OCI-LY7 (cell line): ENCODE results near the gene UBA52.

Experiments used
- EZH2phosphoT487 ChIP-seq: fragments of 200-600 bp; sonication (generic); IDR thresholded peaks from 2 replicates; pipeline ENCODE4 v1.6.1; 2018; ENCODE audit warnings: low read depth, borderline replicate concordance, mild to moderate bottlenecking, mixed run types, antibody characterized with exemption, low read length, moderate library complexity, mixed read lengths
- TF ChIP-seq, protein P1 (sequence below): fragments of 200-600 bp; sonication (generic); conservative IDR thresholded peaks from 2 replicates; pipeline ENCODE4 v1.5.1; 2014; ENCODE audit warnings: mild to moderate bottlenecking, antibody characterized with exemption, low read length, moderate library complexity, mixed read lengths

GRCh38 chr19:18617562-18617961, 45.9 kb downstream of the UBA52 start:
- TF ChIP-seq, protein P1, sequence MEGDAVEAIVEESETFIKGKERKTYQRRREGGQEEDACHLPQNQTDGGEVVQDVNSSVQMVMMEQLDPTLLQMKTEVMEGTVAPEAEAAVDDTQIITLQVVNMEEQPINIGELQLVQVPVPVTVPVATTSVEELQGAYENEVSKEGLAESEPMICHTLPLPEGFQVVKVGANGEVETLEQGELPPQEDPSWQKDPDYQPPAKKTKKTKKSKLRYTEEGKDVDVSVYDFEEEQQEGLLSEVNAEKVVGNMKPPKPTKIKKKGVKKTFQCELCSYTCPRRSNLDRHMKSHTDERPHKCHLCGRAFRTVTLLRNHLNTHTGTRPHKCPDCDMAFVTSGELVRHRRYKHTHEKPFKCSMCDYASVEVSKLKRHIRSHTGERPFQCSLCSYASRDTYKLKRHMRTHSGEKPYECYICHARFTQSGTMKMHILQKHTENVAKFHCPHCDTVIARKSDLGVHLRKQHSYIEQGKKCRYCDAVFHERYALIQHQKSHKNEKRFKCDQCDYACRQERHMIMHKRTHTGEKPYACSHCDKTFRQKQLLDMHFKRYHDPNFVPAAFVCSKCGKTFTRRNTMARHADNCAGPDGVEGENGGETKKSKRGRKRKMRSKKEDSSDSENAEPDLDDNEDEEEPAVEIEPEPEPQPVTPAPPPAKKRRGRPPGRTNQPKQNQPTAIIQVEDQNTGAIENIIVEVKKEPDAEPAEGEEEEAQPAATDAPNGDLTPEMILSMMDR: no peak
- no peak for TF ChIP-seq EZH2phosphoT487
